SW 1271 (cell line): ENCODE measurements around the gene CRX.
"Not testable (repeated sequence)": the region's sequence is repeated elsewhere in the genome, so short reads cannot be mapped to it uniquely, and the experiment has no call there.

ENCODE experiments used
- DNase-seq, 2 experiments: peaks; one replicate each; lab custom pipeline; 2025; lab: John Stamatoyannopoulos, UW

Gene CRX

GRCh38 chr19:47859838-47860237 is 38.1 kb downstream of the CRX start:
- not testable (repeated sequence) for DNase-seq

- DNase-seq, result no peak
These were observed 39.0 kb downstream of the CRX start for GRCh38 chr19:47860602-47861297.

- no peak for DNase-seq
These were observed 39.9 kb downstream of the CRX start for GRCh38 chr19:47861630-47862029.

GRCh38 chr19:47863514-47863936 is 41.8 kb downstream of the CRX start:
- peak in 1 of 2 experiments; percentile 59 for DNase-seq

- DNase-seq, result no peak
These were observed 43.4 kb downstream of the CRX start for GRCh38 chr19:47865166-47865565.

- DNase-seq, result no peak
These were observed 57.2 kb downstream of the CRX start for GRCh38 chr19:47878906-47879305.

- DNase-seq, result not testable (repeated sequence)
These were observed 57.6 kb downstream of the CRX start for GRCh38 chr19:47879385-47879784.

- no peak for DNase-seq
These were observed 60.0 kb downstream of the CRX start for GRCh38 chr19:47881757-47882156.

GRCh38 chr19:47882890-47883289 is 61.2 kb downstream of the CRX start:
- no peak for DNase-seq

- no peak for DNase-seq
These were observed 63.3 kb downstream of the CRX start for GRCh38 chr19:47885067-47885463.

- no peak for DNase-seq
These were observed 64.3 kb downstream of the CRX start, which contains the start of gene SULT2A1 for GRCh38 chr19:47886010-47886559. SULT2A1 (minus strand) TSS chr19:47886315; CDS start chr19:47886257, 58 bp downstream.

- DNase-seq, result no peak
These were observed 69.3 kb downstream of the CRX start for GRCh38 chr19:47890865-47891621.

- DNase-seq, result no peak
These were observed 69.8 kb downstream of the CRX start for GRCh38 chr19:47891622-47891922.

- DNase-seq, result no peak
These were observed 70.4 kb downstream of the CRX start for GRCh38 chr19:47891923-47892666.
